HEK293 (cell line): ENCODE data around the gene CBX7.

Experiments
- CTCF ChIA-PET: fragments of 350-600 bp; formaldehyde crosslinking; extraction: SDS; loops from one replicate; lab custom pipeline; 2021; ENCODE audit warnings: antibody characterized with exemption; lab: Yijun Ruan, JAX
- POLR2A ChIA-PET: fragments of 300-600 bp; formaldehyde crosslinking; extraction: SDS; loops from one replicate; lab custom pipeline; 2020; ENCODE audit warnings: antibody characterized with exemption, inconsistent platforms; lab: Yijun Ruan, JAX
- H3K27ac ChIP-seq: fragments of 200-500 bp; sonication (Bioruptor generic); 2 replicates; pipeline ENCODE4 v1.5.1; 2014; ENCODE audit warnings: low read depth, low read length, control low read depth, inconsistent platforms; ENCODE audit errors: extremely low read depth
- H3K36me3 ChIP-seq, 2 experiments: fragments of 200-500 bp in 1 of 2; sonication (Bioruptor generic) in 1 of 2; 1 replicate in 1 of 2; 2 replicates in 1 of 2; pipeline ENCODE4 v1.5.1; 2014 to 2017; ENCODE audit warnings: inconsistent platforms in 2 of 2, low read length in 2 of 2; ENCODE audit not compliant: control insufficient read depth in 2 of 2, insufficient read depth in 1 of 2
- H3K4me1 ChIP-seq: fragments of 200-500 bp; sonication (Bioruptor generic); 2 replicates; pipeline ENCODE4 v1.5.1; 2014; ENCODE audit warnings: mild to moderate bottlenecking, low read length, inconsistent platforms; ENCODE audit not compliant: control insufficient read depth, insufficient read depth
- H3K4me3 ChIP-seq: 2 replicates; pipeline ENCODE4 v1.5.1; 2011; ENCODE audit warnings: low read depth, mild to moderate bottlenecking, control low read depth, low read length, moderate library complexity
- H3K9me3 ChIP-seq: fragments of 200-500 bp; sonication (Bioruptor generic); 2 replicates; pipeline ENCODE4 v1.5.1; 2014; ENCODE audit warnings: low read depth, low read length, inconsistent platforms; ENCODE audit not compliant: control insufficient read depth, insufficient read depth
- ELK4 ChIP-seq: IDR thresholded peaks from 2 replicates; pipeline ENCODE4 v1.6.1; 2011; ENCODE audit warnings: mild to moderate bottlenecking, low read depth, low read length, borderline replicate concordance
- HIC1 ChIP-seq: fragments of 450-650 bp; formaldehyde crosslinking; IDR thresholded peaks from 2 replicates; pipeline ENCODE4 v1.5.1; 2016; ENCODE audit warnings: missing biosample characterization, missing genetic modification characterization
- KLF17 ChIP-seq: fragments of 450-650 bp; formaldehyde crosslinking; IDR thresholded peaks from 2 replicates; pipeline ENCODE4 v1.5.1; 2016; ENCODE audit warnings: missing biosample characterization, missing genetic modification characterization
- MZF1 ChIP-seq: fragments of 450-650 bp; formaldehyde crosslinking; IDR thresholded peaks from 2 replicates; pipeline ENCODE4 v1.5.1; 2017; ENCODE audit warnings: missing biosample characterization, missing genetic modification characterization, borderline replicate concordance
- SP2 ChIP-seq: fragments of 450-650 bp; formaldehyde crosslinking; IDR thresholded peaks from 2 replicates; pipeline ENCODE4 v1.5.1; 2016; ENCODE audit warnings: missing biosample characterization, missing genetic modification characterization
- TSHZ1 ChIP-seq: fragments of 450-650 bp; formaldehyde crosslinking; IDR thresholded peaks from 2 replicates; pipeline ENCODE4 v1.5.1; 2016; ENCODE audit warnings: missing biosample characterization, missing genetic modification characterization, borderline replicate concordance
- YY2 ChIP-seq: fragments of 450-650 bp; formaldehyde crosslinking; IDR thresholded peaks from 2 replicates; pipeline ENCODE4 v1.5.1; 2016; ENCODE audit warnings: missing biosample characterization, missing genetic modification characterization
- ZNF10 ChIP-seq: fragments of 450-650 bp; formaldehyde crosslinking; IDR thresholded peaks from 2 replicates; pipeline ENCODE4 v1.5.1; 2017; ENCODE audit warnings: missing biosample characterization, missing genetic modification characterization
- ZNF211 ChIP-seq: fragments of 450-650 bp; formaldehyde crosslinking; IDR thresholded peaks from 2 replicates; pipeline ENCODE4 v1.5.1; 2016; ENCODE audit warnings: low read depth, missing biosample characterization, missing genetic modification characterization
- ZNF274 ChIP-seq, 2 experiments: fragments of 200-500 bp in 1 of 2; fragments of 450-650 bp in 1 of 2; sonication (Bioruptor generic) in 1 of 2; formaldehyde crosslinking in 1 of 2; IDR thresholded peaks; 2 replicates each; pipeline versions ENCODE4 v1.5.1 to v1.6.1; 2014 to 2016; ENCODE audit warnings: borderline replicate concordance in 1 of 2, inconsistent platforms in 1 of 2, low read length in 1 of 2, missing biosample characterization in 1 of 2, missing genetic modification characterization in 1 of 2
- ZNF292 ChIP-seq: fragments of 450-650 bp; formaldehyde crosslinking; IDR thresholded peaks from 2 replicates; pipeline ENCODE4 v1.5.1; 2016; ENCODE audit warnings: low read depth, missing biosample characterization, missing genetic modification characterization, borderline replicate concordance
- ZNF350 ChIP-seq: fragments of 450-650 bp; formaldehyde crosslinking; IDR thresholded peaks from 2 replicates; pipeline ENCODE4 v1.5.0; 2017; ENCODE audit warnings: missing biosample characterization, mild to moderate bottlenecking, missing genetic modification characterization
- ZNF488 ChIP-seq: fragments of 450-650 bp; formaldehyde crosslinking; IDR thresholded peaks from 2 replicates; pipeline ENCODE4 v1.5.1; 2016; ENCODE audit warnings: missing biosample characterization, missing genetic modification characterization
- ZNF544 ChIP-seq: fragments of 450-650 bp; formaldehyde crosslinking; IDR thresholded peaks from 2 replicates; pipeline ENCODE4 v1.5.0; 2017; ENCODE audit warnings: missing biosample characterization, missing genetic modification characterization
- ZNF664 ChIP-seq: fragments of 450-650 bp; formaldehyde crosslinking; IDR thresholded peaks from 2 replicates; pipeline ENCODE4 v1.5.1; 2016; ENCODE audit warnings: missing biosample characterization, missing genetic modification characterization
- ZNF677 ChIP-seq: fragments of 450-650 bp; IDR thresholded peaks from 2 replicates; pipeline ENCODE4 v1.5.0; 2018; ENCODE audit warnings: missing biosample characterization, mild to moderate bottlenecking, missing genetic modification characterization, moderate library complexity
- ZNF776 ChIP-seq: fragments of 450-650 bp; formaldehyde crosslinking; IDR thresholded peaks from 2 replicates; pipeline ENCODE4 v1.5.0; 2017; ENCODE audit warnings: missing biosample characterization, missing genetic modification characterization, borderline replicate concordance
- ZXDB ChIP-seq: fragments of 450-650 bp; formaldehyde crosslinking; IDR thresholded peaks from 2 replicates; pipeline ENCODE4 v1.5.1; 2016; ENCODE audit warnings: missing biosample characterization, missing genetic modification characterization

Gene CBX7

GRCh38 chr22:39183991-39184585, 31.6 kb upstream of the CBX7 start:
- H3K27ac ChIP-seq: no peak overlapping the region
- TF ChIP-seq SP2 (no peak), ZNF10 (tag by site-specific recombination) (no peak), ZXDB (no peak), KLF17 (tag by site-specific recombination) (no peak), ZNF544 (no peak), YY2 (no peak), TSHZ1 (no peak), ZNF292 (tag by site-specific recombination) (no peak), MZF1 (tag by site-specific recombination) (no peak), ZNF664 (no peak), ZNF776 (no peak), ZNF350 (no peak), ELK4 (no peak), ZNF488 (tag by site-specific recombination) (no peak), ZNF677 (tag by site-specific recombination) (no peak), ZNF274 (IDR thresholded peaks at IDR 0.05; ENCODE audit: low read length) (no peak), ZNF274 (tag by site-specific recombination; IDR thresholded peaks at IDR 0.05; ENCODE audit: borderline replicate concordance) (no peak), ZNF211 (tag by site-specific recombination) (no peak), HIC1 (tag by site-specific recombination) (no peak)

More at GRCh38 chr22:39183991-39184585, 31.6 kb upstream of the CBX7 start:
- ChIA-PET POLR2A (interaction anchor here (1.4 kb wide), 1 partner anchor 134 kb away, joined by 5 read pairs; no protein-coding TSS in a partner anchor), CTCF (interaction anchor here (1.0 to 1.2 kb wide), 2 partner anchors 9 to 127 kb away, joined by 3 read pairs; no protein-coding TSS in a partner anchor)
- Histone ChIP-seq H3K36me3 (no peaks in the 10 kb centered on the region), H3K4me1 (no peaks in the 10 kb centered on the region), H3K4me3 (no peak overlapping the region), H3K9me3 (no peaks in the 10 kb centered on the region)
